ENCODE data around the gene CFAP54. TPM values are rescaled to one million over a fixed set of nuclear protein-coding genes. Genes with fewer than 3 reads are reported as not detected.

The CFAP54 gene
- total RNA-seq, 1 experiment from 2014 or later, result 0.05 TPM

DNA sequence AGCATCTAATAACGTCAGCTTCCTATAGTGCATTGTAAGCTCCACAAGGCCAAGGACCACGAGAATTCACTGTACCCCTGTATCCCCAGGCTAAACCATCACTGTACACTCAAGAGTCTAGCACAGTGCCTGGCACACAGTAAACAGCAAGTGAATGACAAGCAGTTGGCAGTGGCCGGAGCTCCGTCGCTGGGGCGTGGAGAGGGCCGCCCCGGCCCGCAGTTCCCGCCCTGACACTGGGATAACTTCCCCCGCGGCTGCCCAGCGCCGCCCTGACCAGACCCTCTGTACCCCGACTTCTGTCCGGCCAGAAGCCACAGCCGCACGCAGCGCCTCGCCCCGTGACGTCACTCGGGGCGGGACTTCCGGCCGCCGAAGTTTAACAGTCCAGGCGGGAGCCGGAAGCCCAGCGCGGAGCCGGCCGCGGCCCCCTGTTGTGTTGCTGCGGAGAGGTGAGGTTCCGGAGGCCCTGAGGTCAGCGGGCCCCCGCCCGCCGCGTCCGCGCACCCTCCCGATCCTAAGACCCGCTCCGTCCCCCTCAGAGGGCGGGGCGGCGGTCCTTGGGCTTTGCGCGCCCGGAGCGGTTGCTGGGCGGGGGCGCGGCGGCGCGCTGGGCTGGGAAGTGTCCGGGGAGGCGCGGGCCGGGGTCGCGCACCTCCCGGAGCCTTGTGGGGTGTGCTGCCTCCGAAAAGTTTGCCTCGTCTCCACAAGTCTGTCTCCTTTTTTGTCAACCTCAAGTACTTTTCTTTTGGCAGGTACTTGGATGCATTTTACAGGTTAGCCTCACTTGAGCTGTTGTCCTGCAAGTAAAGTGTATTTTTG lies 417.7 kb downstream of the CFAP54 start, which contains the start of gene NEDD1:
Gene NEDD1, plus strand, starts transcription at position 409 of the 822 bp plus-strand sequence. CDS start 2,503 bp downstream, outside the sequence.
- peaks cover 35% of the 10 kb centered on the region for H3K4me1 ChIP-seq (replicated peaks)
- H3K36me3 ChIP-seq, result peaks cover 23% of the 10 kb centered on the region
- peak within 1 kb of the TSS; percentile 96 for H3K27ac ChIP-seq
- H3K9me3 ChIP-seq (replicated peaks), result no peaks in the 10 kb centered on the region
- no peaks in the 10 kb centered on the region for H3K27me3 ChIP-seq (replicated peaks)
- peak within 1 kb of the TSS; percentile 87 for H3K4me3 ChIP-seq
- peak; percentile 89 to 91 for DNase-seq (ENCODE audit: low read depth in 1 of 2, low spot score in 2 of 2)

DNA sequence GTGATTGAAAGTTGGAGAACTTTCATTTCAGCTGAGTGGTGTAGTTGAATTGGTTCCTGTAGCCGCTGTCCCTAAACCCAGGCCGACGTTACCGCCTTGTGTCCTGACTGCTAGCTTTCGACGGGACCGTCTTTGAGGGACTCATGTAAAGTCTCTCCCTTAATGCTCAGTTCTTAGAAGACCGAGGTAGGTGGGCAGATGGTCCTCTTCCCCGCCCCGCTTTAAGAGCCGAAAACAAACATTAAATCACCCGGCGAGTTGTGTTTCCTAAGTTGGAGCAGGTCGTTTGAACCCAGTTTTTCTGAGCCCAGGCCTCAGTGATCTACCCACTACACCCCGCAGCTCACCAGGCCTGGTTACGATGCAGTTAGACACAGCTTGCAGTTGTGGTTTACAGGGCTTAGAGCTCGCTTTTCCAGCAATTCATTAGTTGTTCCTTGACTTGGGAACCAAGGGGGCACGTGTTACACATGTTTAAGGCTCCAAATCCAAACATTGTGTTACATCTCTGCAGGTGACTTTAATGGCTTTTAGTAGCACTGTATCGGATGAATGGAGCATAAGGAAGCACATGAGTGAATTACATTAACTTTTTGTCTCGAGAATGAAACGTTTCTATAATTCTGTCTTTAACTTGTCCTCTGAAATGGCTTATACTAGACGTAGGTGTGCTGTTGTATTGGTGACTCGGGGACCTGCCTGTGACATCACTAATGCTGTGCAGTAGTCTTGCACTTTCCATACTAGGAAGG lies 418.5 kb downstream of the CFAP54 start:
- no peaks in the 10 kb centered on the region for H3K27me3 ChIP-seq (replicated peaks)
- H3K4me1 ChIP-seq (replicated peaks), result peaks cover 35% of the 10 kb centered on the region
- H3K4me3 ChIP-seq, result peak overlapping the region; percentile 87
- H3K36me3 ChIP-seq, result peaks cover 23% of the 10 kb centered on the region
- H3K27ac ChIP-seq, result peak overlapping the region; percentile 96
- H3K9me3 ChIP-seq (replicated peaks), result no peaks in the 10 kb centered on the region
- DNase-seq (ENCODE audit: low read depth in 1 of 2, low spot score in 2 of 2), result peak in 1 of 2 experiments; percentile 58

GRCh38 chr12:96908423-96908675 lies 419.0 kb downstream of the CFAP54 start:
- H3K27me3 ChIP-seq (replicated peaks), result no peaks in the 10 kb centered on the region
- no peaks in the 10 kb centered on the region for H3K9me3 ChIP-seq (replicated peaks)
- no peak for DNase-seq (ENCODE audit: low read depth in 1 of 2, low spot score in 2 of 2)
- peaks cover 27% of the 10 kb centered on the region for H3K36me3 ChIP-seq
- peaks cover 35% of the 10 kb centered on the region for H3K4me1 ChIP-seq (replicated peaks)
- no peak overlapping the region for H3K27ac ChIP-seq
- peak overlapping the region; percentile 87 for H3K4me3 ChIP-seq

DNA sequence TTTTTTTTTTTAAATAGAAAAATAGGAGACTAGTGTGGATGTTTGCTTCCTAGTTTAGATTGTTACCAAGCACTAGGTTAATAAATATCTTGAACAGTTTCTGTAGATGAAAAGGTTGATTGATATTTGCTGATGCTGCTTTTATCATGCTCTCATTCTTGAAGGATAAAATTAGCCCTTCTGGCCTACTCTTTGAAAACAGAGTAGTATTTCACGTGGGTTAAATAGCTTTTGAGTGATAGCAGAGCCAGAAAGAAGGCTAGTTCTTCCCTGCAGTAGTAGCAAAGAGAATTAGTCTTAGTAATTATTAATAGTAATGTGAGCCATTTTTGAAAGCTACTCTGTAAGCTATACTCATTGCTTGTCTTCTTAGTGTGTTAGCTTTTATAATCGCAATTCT lies 422.9 kb downstream of the CFAP54 start:
- H3K27me3 ChIP-seq (replicated peaks), result no peaks in the 10 kb centered on the region
- no peak overlapping the region for H3K27ac ChIP-seq
- H3K36me3 ChIP-seq, result peaks cover 46% of the 10 kb centered on the region
- H3K9me3 ChIP-seq (replicated peaks), result no peaks in the 10 kb centered on the region
- H3K4me3 ChIP-seq, result no peak overlapping the region
- no peak for DNase-seq (ENCODE audit: low read depth in 1 of 2, low spot score in 2 of 2)
- H3K4me1 ChIP-seq (replicated peaks), result peaks cover 28% of the 10 kb centered on the region

- no peak for DNase-seq (ENCODE audit: low read depth in 1 of 2, low spot score in 2 of 2)
- H3K4me1 ChIP-seq (replicated peaks), result peaks cover 27% of the 10 kb centered on the region
- H3K36me3 ChIP-seq, result peaks cover 40% of the 10 kb centered on the region
- no peak overlapping the region for H3K4me3 ChIP-seq
- no peaks in the 10 kb centered on the region for H3K9me3 ChIP-seq (replicated peaks)
- H3K27ac ChIP-seq, result no peak overlapping the region
- no peaks in the 10 kb centered on the region for H3K27me3 ChIP-seq (replicated peaks)
Measured at GRCh38 chr12:96912943-96913342, 423.6 kb downstream of the CFAP54 start.

- H3K36me3 ChIP-seq, result peaks cover 55% of the 10 kb centered on the region
- H3K4me3 ChIP-seq, result no peak overlapping the region
- no peaks in the 10 kb centered on the region for H3K27me3 ChIP-seq (replicated peaks)
- H3K4me1 ChIP-seq (replicated peaks), result no peaks in the 10 kb centered on the region
- H3K9me3 ChIP-seq (replicated peaks), result no peaks in the 10 kb centered on the region
- no peak for DNase-seq (ENCODE audit: low read depth in 1 of 2, low spot score in 2 of 2)
- no peak overlapping the region for H3K27ac ChIP-seq
Measured at GRCh38 chr12:96919510-96920210, 430.3 kb downstream of the CFAP54 start.

Other genes with a start within 250 kb of the CFAP54 start
- 35.9 and 38.4 TPM in 2 replicates for gene CDK17, start 89.1 kb upstream of the CFAP54 start, total RNA-seq (2014; rRNA removed; shearing (Covaris generic))